ENCODE data around the gene FGF22. TPM values are rescaled to one million over a fixed set of nuclear protein-coding genes. Genes with fewer than 3 reads are reported as not detected.
"Not testable (repeated sequence)": the region's sequence is repeated elsewhere in the genome, so short reads cannot be mapped to it uniquely, and the experiment has no call there.

Gene FGF22
- total RNA-seq, 2 experiments from 2014 or later: not detected

DNA sequence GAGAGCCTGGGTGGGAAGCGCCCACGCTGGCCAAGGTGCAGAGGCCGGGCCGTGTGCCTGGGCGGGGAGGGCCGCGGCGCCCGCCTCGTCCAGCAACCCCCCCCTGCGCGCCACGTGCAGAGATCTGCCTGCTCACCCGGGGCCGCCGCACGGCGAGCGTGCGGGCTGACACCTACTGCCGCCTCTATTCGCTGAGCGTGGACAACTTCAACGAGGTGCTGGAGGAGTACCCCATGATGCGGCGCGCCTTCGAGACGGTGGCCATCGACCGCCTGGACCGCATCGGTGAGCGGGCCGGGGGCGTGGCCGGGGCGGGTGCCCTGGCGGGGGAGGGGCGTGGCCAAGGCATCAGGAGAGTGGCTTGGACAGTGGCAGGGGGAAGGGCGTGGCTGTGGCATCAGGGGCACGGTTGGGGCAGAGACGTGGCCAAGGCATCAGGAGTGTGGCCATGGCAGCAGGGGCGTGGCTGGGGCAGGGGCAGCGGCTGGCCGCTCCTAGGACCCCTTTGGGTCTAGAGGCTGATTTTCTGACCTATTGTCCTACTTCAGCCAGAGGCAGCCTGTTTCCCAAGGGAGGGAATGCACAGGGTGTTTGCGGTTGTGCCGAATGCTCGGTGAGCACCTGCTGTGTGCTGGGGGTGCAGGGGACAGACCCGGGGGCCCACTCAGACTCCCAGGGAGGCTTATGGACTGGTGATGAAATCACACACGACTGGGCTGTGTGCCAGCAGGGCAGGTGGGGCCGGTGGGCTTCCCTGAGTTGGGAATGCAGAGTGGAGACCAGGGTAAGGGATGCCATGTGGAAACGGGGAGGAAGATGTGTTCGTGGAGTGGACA lies 25.7 kb upstream of the FGF22 start:
- peaks cover 4% of the 10 kb centered on the region for H3K27me3 Mint-ChIP-seq

DNA sequence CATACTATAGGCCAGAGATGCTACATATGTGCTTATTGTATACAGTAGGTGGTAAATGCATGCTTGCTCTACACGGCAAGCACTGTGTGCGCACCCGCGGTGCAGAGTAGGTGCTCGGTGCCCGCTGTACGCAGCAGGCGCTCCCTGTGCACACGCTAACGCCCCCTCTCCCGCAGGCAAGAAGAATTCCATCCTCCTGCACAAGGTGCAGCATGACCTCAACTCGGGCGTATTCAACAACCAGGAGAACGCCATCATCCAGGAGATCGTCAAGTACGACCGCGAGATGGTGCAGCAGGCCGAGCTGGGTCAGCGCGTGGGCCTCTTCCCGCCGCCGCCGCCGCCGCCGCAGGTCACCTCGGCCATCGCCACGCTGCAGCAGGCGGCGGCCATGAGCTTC lies 24.1 kb upstream of the FGF22 start:
- Mint-ChIP-seq H3K4me3 (no peak overlapping the region), H3K27ac (no peak overlapping the region), H3K36me3 (peaks cover 16% of the 10 kb centered on the region), H3K27me3 (peaks cover 4% of the 10 kb centered on the region), H3K9me3 (no peaks in the 10 kb centered on the region), H3K4me1 (peaks cover 12% of the 10 kb centered on the region)
- DNase-seq: no peak

More for the DNA sequence above, 25.7 kb upstream of the FGF22 start:
- H3K4me1 Mint-ChIP-seq: peaks cover 14% of the 10 kb centered on the region
- no peak for DNase-seq
- no peaks in the 10 kb centered on the region for H3K9me3 Mint-ChIP-seq
- peaks cover 15% of the 10 kb centered on the region for H3K36me3 Mint-ChIP-seq
- no peak overlapping the region for H3K4me3 Mint-ChIP-seq
- H3K27ac Mint-ChIP-seq: no peak overlapping the region

DNA sequence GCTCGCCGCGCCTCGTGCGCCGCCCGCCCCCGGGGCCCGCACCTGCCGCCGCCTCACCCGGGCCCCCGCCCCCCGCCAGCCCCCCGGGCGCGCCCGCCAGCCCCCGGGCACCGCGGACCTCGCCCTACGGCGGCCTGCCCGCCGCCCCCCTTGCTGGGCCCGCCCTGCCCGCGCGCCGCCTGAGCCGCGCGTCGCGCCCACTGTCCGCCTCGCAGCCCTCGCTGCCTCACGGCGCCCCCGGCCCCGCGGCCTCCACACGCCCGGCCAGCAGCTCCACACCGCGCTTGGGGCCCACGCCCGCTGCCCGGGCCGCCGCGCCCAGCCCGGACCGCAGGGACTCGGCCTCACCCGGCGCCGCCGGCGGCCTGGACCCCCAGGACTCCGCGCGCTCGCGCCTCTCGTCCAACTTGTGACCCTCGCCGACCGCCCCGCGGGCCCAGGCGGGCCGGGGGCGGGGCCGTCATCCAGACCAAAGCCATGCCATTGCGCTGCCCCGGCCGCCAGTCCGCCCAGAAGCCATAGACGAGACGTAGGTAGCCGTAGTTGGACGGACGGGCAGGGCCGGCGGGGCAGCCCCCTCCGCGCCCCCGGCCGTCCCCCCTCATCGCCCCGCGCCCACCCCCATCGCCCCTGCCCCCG lies 23.5 kb upstream of the FGF22 start:
- Mint-ChIP-seq H3K4me1 (peaks cover 8% of the 10 kb centered on the region), H3K36me3 (peaks cover 16% of the 10 kb centered on the region), H3K27me3 (peaks cover 4% of the 10 kb centered on the region), H3K4me3 (no peak overlapping the region), H3K27ac (no peak overlapping the region), H3K9me3 (no peaks in the 10 kb centered on the region)
- no peak for DNase-seq

DNA sequence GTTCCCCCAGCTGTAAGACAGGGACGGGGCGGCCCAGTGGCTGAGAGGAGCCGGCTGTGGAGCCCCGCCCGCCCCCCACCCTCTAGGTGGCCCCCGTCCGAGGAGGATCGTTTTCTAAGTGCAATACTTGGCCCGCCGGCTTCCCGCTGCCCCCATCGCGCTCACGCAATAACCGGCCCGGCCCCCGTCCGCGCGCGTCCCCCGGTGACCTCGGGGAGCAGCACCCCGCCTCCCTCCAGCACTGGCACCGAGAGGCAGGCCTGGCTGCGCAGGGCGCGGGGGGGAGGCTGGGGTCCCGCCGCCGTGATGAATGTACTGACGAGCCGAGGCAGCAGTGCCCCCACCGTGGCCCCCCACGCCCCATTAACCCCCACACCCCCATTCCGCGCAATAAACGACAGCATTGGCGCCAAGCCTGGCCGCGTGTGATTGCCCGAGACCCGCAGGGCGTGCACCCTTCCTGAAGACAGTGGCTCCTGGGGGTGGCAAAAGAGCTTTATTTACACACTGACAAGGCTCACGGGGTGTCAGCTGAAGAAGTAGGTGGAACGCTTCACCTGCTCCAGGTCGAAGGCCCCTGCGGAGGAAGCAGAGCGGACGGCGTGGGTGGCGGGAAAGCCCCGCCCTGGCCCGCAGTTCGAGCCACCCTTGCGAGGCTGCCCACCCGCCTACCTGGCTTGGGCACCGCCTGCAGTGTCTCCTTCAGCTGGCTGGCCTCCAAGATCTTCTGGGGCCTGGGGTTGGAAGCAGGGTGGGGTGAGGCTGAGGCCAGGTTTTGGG lies 22.7 kb upstream of the FGF22 start:
- Mint-ChIP-seq H3K4me3 (no peak overlapping the region), H3K36me3 (peaks cover 16% of the 10 kb centered on the region), H3K9me3 (no peaks in the 10 kb centered on the region), H3K27ac (no peak overlapping the region), H3K4me1 (peaks cover 4% of the 10 kb centered on the region), H3K27me3 (peaks cover 4% of the 10 kb centered on the region)
- no peak for DNase-seq

DNA sequence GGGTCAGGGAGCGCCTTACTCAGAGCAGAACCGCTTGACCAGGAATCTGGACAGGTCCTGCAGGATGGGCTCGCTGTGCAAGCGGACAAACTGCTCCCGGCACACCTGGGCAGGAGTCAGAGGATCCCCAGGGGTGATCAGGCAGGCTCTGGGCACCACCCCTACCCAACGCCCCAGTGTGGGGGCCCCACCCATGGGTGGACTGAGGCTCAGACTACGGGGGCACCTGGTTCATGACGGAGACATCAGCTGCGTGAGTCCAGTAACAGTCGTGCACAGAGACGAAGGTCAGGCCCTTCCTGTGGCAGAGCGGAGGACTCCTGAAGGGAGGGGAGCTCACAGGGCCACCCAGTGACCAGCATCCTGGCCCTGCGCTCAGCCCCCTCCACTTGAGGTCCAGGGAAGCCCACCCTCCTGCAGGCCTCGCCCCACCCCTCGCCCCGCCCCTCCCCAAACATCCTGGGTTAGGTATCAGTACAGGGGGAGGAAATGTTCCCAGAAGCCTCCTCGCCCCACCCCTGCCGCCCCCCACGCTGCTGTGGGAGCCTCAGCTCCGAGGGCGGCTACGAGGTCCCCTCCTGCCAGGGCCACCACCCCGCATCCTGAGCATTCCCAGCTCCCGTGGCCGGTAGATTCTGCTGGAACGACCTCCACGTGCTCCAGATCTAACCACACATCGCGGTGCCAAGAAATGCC lies 22.0 kb upstream of the FGF22 start:
- H3K27ac Mint-ChIP-seq: no peak overlapping the region
- peaks cover 14% of the 10 kb centered on the region for H3K36me3 Mint-ChIP-seq

DNA sequence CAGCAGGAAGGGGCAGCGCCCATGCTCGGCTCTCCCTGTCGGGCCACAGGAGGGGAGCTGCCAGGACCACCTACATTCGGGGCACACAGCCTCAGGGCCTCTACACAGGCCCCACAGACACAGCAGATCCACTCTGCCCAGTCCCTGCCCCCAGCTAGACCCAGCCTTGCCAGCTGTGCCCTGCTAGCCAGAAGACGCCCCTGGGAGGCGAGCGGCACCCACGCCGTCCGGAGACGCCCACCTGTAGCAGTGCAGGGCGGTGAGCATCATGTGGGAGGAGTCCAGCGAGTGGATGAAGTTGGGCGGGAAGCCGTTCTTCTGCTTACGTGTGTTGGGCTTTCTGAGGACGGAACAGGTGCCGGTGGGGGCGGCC lies 21.4 kb upstream of the FGF22 start:
- Mint-ChIP-seq H3K27ac (no peak overlapping the region), H3K4me3 (no peak overlapping the region), H3K4me1 (peaks cover 2% of the 10 kb centered on the region), H3K36me3 (peaks cover 14% of the 10 kb centered on the region), H3K9me3 (no peaks in the 10 kb centered on the region), H3K27me3 (peaks cover 4% of the 10 kb centered on the region)
- DNase-seq: no peak

More for the DNA sequence above, 22.0 kb upstream of the FGF22 start:
- H3K4me1 Mint-ChIP-seq: peaks cover 4% of the 10 kb centered on the region
- DNase-seq: no peak
- H3K9me3 Mint-ChIP-seq: no peaks in the 10 kb centered on the region
- H3K27me3 Mint-ChIP-seq: peaks cover 4% of the 10 kb centered on the region
- H3K4me3 Mint-ChIP-seq: no peak overlapping the region

DNA sequence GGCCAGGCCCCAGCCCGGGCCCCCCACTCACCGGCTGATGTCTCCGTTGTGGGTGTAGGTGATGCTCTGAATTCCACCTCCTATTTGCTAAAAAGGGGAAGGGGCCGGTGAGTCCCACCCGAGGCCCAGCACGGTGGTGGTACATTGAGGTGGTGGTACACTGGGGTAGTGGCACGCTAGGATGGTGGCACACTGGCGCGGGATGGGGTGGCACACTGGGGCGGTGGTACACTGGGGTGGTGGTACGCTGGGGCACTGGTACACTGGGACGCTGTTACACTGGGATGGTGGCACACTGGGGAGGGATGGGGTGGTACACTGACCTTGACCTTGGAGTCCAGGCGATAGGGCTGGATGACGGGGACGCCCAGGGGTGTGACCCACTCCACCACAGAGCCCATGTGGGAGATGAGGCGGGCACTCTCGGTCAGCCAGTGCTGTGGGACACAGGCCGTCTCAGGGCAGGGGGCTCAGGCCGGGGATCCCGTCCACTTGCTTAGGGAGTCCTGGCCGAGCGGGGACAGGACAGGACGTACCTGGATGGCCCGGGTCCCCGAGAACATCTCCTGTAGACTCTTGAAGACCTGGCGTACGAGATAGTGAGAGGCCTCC lies 20.9 kb upstream of the FGF22 start:
- DNase-seq: no peak
- peaks cover 2% of the 10 kb centered on the region for H3K4me1 Mint-ChIP-seq
- no peaks in the 10 kb centered on the region for H3K9me3 Mint-ChIP-seq
- H3K4me3 Mint-ChIP-seq: no peak overlapping the region
- H3K27me3 Mint-ChIP-seq: peaks cover 4% of the 10 kb centered on the region
- H3K27ac Mint-ChIP-seq: no peak overlapping the region
- peaks cover 14% of the 10 kb centered on the region for H3K36me3 Mint-ChIP-seq

DNA sequence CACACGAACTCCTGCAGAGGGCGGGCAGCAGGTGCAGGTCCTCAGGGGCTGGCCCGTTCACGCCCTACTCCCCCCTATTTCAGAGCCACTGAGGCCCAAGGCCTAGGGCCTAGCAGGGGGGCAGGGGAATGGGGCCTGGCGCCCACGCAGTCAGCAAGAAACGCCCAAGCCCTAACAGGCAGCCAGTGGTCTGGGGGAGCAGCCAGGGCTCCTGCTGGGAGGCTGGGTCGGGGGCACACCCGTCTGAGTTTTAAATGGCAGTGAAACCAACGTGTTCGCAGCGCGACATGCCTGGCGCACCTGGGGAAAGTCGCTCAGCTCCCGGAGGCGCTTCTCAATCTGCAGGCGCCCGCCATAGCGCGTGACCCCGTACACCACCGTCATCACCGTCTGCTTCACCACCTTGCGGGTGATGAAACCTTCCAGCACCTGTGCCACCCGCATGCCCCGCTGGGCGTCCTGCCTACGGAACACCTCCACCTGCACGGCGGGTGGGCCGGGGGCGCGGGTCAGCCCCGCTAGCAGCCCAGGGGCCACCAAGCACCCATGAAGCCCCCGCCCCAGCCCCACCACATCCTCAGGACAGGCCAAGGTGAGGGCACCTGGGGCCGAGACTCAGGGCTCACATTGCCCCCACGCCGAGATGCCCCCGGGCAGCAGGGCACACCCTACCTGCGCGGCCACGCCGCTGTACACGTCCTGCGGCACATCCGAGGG lies 20.2 kb upstream of the FGF22 start:
- DNase-seq: no peak
- H3K36me3 Mint-ChIP-seq: peaks cover 14% of the 10 kb centered on the region
- H3K4me1 Mint-ChIP-seq: peaks cover 2% of the 10 kb centered on the region
- no peaks in the 10 kb centered on the region for H3K9me3 Mint-ChIP-seq
- peaks cover 4% of the 10 kb centered on the region for H3K27me3 Mint-ChIP-seq
- H3K4me3 Mint-ChIP-seq: no peak overlapping the region
- H3K27ac Mint-ChIP-seq: no peak overlapping the region

DNA sequence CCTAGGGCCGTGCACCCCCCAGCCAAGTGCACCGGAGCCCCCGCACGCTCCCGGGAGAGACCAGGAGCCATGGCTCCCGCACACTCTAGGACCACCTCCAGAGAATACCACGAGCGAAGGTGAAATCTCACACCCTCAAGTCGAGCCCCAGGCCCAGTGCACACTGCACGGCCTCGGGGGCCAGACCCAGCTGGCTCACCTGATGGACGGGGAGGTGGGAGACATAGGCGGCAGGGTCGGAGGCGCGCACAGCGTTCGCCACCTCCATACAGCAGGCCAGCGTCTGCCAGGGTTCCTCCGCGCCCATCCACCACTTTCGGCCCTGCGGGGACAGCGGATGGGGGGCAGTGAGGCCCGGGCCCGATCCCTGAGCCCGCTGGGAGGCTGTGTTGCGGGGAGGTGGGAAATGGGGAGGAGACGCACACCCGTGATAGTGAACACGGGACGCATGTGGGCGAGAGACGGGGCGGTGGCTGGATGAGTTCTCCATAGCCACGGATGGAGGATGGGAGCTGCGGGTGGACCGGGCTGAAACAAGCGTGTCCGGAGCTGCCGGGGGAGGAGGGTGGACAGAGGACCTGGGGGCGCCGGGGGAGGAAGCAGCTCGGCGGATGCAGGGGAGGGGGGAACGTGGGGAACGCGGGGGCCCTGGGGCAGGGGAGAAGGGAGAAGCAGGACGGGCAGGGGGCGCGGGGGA lies 19.4 kb upstream of the FGF22 start:
- H3K27me3 Mint-ChIP-seq: peaks cover 4% of the 10 kb centered on the region
- no peaks in the 10 kb centered on the region for H3K9me3 Mint-ChIP-seq
- no peak overlapping the region for H3K4me3 Mint-ChIP-seq
- H3K36me3 Mint-ChIP-seq: peaks cover 14% of the 10 kb centered on the region
- H3K4me1 Mint-ChIP-seq: peaks cover 2% of the 10 kb centered on the region
- no peak for DNase-seq
- H3K27ac Mint-ChIP-seq: no peak overlapping the region

DNA sequence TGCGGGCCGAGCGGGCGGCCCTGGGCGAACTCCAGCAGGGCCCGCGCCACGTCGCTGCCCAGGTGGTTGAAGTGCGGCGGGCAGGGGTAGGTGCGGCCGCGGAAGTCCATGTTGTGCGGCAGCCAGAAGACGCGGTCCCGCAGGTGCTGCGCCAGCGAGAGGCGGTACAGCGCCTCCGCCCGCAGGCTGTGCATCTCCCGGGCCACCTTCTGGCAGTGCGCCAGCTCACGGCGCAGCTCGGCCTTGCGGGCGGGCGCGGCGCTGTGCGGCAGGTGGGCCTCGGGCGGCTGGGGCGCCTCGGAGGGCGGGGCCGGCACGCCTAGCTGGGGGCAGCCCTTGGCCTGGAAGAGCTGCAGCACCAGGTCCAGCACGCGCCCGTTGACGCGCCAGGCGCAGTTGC lies 18.5 kb upstream of the FGF22 start:
- not testable (repeated sequence) for H3K9me3 Mint-ChIP-seq, H3K4me3 Mint-ChIP-seq, DNase-seq, H3K27ac Mint-ChIP-seq, H3K27me3 Mint-ChIP-seq, H3K4me1 Mint-ChIP-seq
- peaks cover 13% of the 10 kb centered on the region for H3K36me3 Mint-ChIP-seq

DNA sequence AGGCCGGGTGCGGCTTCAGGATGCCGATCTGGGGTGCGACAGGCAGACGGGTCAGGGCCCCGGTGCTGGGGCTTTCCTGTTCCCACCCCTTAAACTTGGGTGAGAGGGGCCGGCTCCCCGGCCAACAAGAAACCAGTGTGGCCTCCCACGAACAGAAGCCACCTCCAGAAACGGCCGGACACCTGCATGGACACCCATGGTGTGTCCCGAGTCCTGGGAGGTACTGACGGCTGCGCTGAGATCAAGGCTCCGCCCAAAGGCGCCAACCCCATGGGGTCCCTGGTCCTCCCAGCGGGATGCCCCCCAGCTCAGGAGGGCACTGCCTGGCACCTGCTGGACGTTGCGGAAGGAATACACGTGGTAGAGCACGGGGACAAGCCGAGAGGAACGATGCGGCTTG lies 17.9 kb upstream of the FGF22 start:
- Mint-ChIP-seq H3K9me3 (no peaks in the 10 kb centered on the region), H3K36me3 (peaks cover 14% of the 10 kb centered on the region), H3K4me3 (no peak overlapping the region), H3K27ac (no peak overlapping the region), H3K27me3 (no peaks in the 10 kb centered on the region), H3K4me1 (peaks cover under 1% of the 10 kb centered on the region)
- DNase-seq: no peak

DNA sequence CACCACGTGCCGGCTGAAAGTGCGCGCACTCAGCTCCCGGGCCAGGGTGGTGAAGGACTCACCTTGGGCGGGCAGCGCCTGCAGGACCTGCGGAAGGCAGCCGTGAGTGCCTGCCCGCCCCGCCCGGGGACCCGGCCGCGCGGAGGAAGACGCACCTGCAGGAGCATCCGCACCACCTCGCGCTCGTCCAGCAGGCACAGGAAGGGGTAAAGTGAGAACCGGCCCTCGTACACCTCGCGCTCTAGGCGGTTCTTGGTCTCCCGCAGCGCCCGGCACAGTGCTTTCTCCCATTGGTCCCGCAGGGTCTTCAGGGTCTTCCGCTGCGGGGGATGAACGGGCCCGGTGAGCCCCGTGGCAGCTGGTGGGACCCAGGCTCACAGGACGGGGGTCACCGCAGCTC lies 17.0 kb upstream of the FGF22 start:
- Mint-ChIP-seq H3K27ac (no peak overlapping the region), H3K4me1 (peaks cover 2% of the 10 kb centered on the region), H3K4me3 (no peak overlapping the region), H3K36me3 (peaks cover 11% of the 10 kb centered on the region), H3K9me3 (no peaks in the 10 kb centered on the region), H3K27me3 (no peaks in the 10 kb centered on the region)
- no peak for DNase-seq

DNA sequence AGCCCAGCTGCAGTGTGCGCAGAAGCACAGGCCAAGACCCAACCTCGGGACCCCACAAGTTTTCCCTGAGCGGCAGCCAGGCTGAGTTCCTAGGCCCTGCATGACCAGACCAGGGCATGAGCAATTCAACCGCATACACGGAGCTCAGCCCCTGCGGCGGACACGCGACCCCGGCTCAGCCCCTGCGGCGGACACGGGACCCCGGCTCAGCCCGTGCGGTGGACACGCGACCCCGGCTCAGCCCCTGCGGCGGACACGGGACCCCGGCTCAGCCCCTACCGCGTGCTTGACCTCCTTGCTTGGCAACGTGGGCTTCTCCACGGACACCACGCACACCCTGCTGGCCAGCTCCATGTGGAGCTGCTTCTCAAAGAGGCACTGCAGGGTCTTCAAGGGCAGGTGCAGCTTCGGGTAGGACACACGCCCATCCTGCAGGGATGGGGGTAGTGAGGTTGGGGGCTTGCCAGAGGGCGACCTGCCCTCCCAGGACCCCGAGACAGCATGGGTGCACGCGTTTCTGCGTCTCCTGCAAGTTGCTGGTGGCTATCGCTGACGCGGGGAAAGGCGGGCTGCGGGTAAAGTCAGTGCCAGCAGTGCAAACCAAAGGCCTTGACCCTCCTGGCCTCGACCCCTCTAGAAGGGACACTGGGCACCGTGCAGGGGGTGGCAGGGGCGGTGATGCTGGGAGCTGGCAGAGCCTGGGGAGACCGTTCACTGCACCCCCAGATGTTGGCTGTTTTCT lies 16.3 kb upstream of the FGF22 start:
- H3K36me3 Mint-ChIP-seq: peaks cover 13% of the 10 kb centered on the region
- H3K4me1 Mint-ChIP-seq: peaks cover 2% of the 10 kb centered on the region
- no peaks in the 10 kb centered on the region for H3K9me3 Mint-ChIP-seq
- no peak overlapping the region for H3K27ac Mint-ChIP-seq
- no peak overlapping the region for H3K4me3 Mint-ChIP-seq
- H3K27me3 Mint-ChIP-seq: no peaks in the 10 kb centered on the region
- no peak for DNase-seq

Measured in activated naive CD8-positive, alpha-beta T cell treated with anti-CD3 and anti-CD28 coated beads for 36 hours (primary cell).